Kasumi-1 (cell line): ENCODE data around the gene CDCA5.

Experiments
- DNase-seq, 2 experiments: peaks; one replicate each; lab custom pipeline; 2025; lab: John Stamatoyannopoulos, UW

Gene CDCA5

DNA sequence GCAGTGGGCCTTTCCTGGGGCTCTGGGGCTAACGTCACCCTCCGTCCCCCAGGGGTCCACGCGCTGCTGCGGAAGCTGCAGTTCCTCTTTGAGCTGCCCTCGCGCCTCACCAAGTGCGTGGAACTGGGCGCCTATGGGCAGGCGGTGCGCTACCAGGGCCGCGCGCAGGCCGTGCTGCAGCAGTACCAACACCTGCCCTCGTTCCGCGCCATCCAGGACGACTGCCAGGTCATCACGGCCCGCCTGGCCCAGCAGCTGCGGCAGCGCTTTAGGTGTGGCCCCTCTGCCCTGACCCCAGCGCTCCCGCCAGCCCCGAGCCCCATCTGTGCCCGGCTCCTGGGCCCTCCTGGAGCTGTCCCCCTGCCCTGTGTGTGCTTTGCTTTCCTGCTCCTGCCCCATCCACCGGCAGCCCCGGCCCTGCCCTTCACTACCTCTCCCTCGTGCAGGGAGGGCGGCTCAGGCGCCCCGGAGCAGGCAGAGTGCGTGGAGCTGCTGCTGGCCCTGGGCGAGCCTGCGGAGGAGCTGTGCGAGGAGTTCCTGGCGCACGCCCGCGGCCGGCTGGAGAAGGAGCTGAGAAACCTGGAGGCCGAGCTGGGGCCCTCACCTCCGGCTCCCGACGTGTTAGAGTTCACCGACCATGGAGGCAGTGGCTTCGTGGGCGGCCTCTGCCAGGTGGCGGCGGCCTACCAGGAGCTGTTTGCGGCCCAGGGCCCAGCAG is 24.1 kb upstream of the CDCA5 start:
- DNase-seq, result no peak

DNA sequence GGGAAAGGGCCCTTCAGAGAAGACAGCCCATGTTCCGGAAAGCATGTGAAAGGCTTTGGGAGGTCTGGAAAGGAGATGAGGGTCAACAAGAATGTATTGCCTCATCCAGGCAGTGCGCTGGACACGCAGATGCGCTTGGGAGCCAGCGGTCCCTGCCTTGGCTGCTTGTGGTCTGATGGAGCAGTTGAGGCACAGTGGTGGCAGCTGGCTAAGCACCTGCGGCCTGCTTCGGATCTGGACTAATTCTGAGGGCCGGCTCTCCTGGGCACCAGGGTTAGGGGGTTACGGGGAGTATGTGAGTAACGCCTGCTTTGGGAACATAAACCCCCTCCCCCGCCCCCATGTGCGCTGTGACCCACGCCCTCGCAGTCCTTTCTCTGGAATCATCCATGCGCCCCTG is 23.2 kb upstream of the CDCA5 start:
- no peak for DNase-seq

DNA sequence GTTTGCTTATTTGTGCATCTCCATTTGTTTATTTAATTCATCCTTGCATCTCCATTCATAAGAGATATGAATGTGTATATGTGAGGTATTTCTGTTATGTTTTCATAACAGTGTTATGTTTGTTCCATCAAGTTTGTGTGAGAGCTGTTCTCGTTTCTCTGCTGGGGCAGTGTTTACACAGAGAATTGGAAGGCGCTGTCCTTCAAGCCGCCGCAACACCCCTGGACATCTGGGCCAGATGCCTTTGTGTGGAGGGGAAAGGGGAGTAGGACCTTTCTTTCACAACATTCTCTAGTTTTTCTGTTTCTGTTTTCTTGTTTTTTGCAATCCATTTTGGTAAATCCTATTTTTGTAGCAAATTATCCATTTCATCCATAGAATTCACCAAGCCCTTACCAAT is 20.8 kb upstream of the CDCA5 start:
- no peak for DNase-seq

DNA sequence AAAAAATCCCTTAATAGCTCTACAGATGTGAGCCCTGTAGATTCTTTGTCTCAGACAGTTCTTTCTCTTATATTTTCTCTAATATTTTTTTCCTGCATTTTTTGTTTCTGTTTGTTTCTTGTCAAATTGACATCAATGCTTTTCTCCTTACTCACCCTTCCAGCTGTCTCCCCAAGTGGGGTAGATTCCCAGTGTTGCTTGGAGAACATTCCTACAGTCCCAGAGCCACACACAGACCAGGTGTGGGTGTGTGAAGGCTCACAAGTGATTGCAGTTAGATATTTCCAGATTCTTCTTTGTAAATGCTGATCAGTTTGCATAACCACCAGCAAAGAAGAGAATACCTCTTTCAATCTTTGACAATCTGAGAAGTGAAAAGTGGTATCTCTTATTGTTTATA is 19.6 kb upstream of the CDCA5 start:
- no peak for DNase-seq

DNA sequence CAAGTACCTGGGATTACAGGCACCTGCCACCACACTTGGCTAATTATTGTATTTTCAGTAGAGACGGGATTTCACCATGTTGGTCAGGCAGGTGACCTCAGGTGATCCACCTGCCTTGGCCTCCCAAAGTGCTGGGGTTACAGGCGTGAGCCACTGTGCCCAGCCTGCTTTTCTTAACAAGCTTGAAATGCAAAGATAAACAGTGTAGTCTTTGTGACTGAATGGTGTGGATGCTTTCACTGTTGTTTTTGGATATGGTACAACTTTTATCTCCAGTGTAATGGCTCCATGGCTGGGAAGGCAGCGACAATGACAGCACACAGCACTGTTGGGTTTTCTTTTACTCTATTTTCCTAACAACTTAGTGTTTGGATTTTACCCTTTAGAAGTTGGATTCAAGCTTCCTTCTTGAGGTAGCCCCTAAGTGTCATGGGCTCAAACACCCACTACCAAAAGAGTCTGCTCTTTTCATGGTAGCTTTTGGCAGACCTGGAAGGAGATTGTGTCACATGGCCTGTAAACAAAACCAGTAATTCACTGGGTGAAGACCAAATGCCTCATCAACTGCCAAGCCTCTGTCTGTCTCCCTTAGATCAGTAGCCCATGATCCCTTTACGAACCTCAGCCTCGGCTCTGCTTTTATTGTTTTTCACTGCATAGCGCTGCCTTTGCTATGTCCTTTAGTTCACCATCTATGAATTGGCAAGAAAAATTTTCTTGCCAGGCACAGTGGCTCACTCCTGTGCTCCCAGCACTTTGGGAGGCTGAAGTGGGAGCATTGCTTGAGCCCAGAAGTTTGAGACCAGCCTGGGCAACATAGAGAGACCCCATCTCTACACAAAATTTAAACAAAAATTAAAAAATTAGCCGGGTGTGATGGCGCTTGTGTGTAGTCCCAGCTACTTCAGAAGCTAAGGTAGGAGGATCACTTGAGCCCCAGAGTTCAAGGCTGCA is 18.6 kb upstream of the CDCA5 start:
- no peak for DNase-seq

DNA sequence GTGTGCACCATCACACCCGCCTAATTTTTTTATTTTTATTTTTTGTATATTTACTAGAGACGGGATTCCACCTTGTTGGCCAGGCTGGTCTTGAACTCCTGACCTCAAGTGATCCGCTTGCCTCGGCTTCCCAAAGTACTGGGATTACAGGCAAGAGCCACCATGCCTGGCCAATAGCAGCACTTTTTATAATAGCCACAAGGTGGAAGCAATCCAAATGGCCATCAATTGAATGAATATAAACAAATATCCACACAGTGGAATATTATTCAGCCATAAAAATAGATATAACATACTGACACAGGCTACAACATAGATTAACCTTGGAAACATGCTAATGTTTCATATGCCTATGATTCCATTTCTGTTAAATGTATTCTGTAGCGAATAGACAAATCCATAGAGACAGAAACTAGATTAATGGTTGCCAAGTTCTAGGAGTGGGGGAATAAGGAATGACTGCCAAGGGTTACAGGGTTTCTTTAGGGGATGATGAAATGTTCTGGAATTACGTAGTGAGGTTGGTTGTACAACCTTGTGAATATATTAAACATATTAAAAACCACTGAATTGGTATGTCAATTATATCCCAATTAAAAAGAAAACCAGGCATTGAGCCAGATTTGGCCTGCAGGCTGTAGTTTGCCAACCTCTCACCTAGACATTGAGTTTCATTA is 17.0 kb upstream of the CDCA5 start:
- no peak for DNase-seq

DNA sequence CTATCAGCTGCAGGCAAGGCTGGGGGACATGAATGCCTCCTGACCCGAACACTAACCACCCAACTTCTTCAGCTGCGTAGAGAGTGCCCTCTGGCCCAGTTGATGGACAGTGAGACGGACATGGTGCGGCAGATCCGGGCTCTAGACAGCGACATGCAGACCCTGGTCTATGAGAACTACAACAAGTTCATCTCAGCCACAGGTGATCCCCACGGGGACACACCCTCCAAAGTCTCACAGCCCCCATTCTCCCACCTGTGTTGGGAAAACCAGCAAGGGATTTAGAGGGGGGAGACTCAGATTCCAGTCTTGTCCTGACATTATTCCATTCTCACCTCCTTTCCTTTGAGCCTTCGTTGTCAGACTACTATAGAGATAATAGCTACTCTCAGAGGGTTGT is 13.1 kb upstream of the CDCA5 start:
- no peak for DNase-seq

DNA sequence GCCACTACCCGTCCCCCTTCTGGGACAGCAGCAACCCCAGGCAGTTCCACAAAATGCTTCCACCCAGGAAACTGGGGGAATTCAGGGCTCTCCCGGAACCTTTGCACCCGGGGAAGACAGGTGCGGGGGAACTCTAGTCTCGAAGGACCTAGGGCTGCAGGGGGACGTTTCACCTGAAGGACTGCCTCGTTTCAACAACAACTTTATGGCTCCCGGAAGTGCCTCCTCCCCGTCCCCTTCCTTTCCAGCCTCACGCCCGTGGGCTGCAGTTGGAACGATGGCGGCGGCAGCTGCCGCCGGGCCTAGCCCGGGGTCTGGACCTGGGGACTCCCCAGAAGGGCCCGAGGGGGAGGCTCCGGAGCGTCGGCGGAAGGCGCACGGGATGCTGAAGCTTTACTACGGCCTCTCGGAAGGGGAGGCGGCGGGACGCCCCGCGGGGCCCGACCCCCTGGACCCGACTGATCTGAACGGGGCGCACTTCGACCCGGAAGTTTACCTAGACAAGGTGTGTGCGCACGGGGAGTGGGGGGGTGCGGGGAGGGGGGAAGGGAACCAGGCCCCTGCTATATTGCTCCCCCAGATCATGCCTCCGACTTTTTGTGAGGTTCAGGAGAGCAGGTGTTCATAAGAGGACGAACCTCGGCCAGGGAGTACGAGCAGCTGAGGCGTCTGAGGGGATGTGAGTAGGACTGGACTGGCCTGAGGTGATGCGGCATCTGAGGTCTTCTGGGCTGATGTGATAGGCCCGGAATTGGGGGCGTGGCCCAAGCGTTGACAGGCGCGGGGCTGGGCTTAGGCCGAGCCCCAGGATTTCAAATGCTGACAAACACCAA is 12.3 kb upstream of the CDCA5 start, which contains the start of gene VPS51:
VPS51 (plus strand) TSS at position 241 of the 833 bp plus-strand sequence; CDS start at position 278, 37 bp downstream.
- DNase-seq, result peak; percentile 90 to 95

DNA sequence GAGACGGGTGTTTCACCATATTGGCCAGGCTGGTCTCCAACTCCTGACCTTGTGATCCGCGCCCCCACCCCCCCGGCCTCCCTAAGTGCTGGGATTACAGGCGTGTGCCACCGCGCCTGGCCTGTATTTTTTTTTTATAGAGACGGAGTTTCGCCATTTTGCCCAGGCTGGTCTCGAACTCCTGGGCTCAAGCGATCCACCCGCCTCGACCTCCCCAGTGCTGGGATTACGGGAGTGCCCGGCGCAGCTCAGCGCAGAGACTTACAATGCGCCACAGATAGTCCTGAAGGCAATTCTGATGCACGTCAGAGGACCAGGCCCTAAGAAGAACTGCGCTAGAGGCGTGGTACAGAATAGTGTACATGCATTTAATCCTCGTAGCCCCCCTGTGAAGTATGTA is 11.6 kb upstream of the CDCA5 start:
- DNase-seq, result no peak

DNA sequence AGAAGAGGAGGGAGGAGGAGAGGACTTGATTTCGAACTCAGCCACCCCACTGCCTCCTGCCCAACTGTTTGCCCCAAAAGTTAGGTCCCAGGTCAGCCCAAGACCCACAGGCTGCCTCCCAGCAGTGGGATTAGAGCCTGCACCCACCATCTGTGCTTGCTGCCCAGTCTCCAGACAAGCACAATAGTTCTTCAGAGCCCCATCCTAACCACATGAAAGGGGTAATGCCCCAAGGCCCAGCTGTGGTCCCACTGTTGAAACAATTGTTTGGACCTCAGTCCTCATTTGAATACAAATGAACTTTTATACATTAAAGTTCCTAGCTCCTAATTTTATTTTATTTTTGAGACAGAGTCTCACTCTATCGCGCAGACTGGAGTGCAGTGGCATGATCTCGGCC is 6.8 kb upstream of the CDCA5 start:
- DNase-seq, result no peak

DNA sequence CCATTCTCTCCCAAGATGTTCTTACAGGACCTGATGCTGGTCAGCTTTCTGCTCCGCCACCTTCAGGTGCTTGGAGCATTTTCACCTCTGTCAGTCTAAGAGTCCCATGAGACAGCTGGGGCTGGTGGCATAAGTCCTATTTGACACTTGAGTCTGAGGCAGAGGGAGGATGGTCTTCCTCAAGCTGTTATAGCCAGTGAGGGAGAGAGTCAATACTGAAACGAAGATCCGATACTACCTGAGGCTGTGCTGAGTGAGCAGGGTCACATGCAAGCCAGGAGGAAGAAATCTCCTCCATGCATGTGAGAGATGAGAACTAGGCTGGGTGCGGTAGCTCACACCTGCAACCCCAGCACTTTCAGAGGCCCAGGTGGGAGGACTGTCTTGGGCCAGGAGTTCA is 5.8 kb upstream of the CDCA5 start:
- no peak for DNase-seq

DNA sequence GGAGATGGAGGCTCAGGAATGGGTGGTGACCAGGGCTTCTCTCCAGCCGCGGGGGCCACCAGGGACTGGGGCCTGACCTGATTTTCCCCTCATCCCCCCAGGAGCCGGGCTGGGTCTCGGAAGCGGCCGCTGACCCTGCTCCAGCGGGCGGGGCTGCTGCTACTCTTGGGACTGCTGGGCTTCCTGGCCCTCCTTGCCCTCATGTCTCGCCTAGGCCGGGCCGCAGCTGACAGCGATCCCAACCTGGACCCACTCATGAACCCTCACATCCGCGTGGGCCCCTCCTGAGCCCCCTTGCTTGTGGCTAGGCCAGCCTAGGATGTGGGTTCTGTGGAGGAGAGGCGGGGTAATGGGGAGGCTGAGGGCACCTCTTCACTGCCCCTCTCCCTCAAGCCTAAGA is 4.0 kb upstream of the CDCA5 start:
- DNase-seq, result no peak

DNA sequence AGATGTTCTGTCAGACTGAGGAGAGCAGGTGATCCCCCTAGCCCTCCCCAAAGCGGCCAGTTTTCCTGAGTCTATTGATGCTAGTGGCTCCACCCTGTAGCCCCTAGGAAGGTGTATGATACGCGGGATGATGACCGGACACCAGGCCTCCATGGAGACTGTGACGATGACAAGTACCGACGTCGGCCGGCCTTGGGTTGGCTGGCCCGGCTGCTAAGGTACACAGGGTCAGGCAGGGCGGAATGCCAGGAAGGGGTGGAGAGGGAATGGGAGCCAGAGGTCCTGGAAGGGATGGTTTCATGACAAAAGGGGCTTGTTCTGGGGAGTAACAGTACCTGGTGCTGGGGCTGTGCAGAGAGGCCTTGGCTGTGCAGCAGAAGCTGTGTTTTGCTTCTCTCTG is 3.4 kb upstream of the CDCA5 start:
- DNase-seq, result no peak

DNA sequence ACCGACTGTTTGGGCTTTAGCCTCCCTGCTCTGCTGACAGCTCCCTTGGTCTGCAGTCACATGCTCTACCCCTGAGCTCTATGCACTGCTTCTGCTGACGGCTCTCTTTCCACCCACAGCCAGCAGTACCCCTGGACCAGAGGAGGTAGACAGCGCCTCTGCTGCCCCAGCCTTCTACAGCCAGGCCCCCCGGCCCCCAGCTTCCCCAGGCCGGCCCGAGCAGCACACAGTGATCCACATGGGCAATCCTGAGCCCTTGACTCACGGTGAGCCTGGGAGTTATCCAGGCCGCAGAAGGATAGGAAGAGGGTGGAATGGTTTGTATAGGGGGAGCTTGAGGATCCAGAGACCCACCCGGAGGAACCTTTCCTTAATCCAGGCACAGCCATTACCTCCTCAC is 3.0 kb upstream of the CDCA5 start:
- no peak for DNase-seq

DNA sequence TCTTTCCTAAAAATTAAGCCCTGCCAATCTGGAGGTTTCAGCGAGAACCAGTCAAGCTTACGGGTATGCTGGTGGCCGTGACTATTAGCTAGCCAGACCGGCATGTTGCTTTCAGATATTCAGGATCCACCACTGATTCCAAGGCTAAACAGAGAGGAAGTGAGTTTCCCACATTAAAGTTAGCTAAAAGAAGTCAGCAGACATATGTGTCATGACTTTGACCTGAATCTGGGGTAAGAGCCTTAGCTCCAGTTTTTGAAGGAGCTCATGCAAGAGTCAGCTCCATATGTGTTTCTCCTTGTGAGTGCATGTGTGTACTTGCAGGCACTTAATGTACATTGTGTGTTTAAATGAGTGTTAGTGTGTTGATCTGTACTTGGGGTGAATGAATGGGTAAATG is 1.6 kb upstream of the CDCA5 start:
- no peak for DNase-seq

DNA sequence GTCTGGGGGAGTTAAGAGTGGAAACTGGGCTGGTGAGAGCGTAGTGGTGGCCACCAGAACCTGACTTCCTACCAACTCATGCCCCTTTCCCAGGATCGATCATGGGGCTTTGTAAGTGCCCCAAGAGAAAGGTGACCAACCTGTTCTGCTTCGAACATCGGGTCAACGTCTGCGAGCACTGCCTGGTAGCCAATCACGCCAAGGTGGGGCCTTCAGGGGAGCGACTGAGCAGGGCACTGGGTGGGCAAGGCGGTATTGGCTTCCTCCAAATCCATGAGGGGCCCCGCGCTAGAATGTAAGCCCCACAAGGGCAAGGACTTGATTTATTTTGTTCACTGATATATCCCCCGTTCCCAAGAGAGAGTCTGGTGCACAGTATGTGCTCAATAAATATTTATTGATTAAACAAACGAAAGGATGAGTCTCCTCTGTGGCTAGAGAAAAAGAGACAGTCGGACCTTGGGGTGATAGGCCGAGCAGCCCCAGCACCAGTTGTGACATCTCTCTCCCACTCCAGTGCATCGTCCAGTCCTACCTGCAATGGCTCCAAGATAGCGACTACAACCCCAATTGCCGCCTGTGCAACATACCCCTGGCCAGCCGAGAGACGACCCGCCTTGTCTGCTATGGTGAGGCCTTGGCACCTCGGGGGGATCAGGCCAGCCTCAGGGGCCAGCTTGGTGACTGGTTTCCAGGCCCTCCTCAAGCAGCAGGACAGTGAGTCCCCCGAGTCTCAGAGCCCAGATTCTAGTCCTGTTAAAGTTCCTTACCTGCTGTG is 947 bp upstream of the CDCA5 start:
- DNase-seq, result peak in 1 of 2 experiments; percentile 47

DNA sequence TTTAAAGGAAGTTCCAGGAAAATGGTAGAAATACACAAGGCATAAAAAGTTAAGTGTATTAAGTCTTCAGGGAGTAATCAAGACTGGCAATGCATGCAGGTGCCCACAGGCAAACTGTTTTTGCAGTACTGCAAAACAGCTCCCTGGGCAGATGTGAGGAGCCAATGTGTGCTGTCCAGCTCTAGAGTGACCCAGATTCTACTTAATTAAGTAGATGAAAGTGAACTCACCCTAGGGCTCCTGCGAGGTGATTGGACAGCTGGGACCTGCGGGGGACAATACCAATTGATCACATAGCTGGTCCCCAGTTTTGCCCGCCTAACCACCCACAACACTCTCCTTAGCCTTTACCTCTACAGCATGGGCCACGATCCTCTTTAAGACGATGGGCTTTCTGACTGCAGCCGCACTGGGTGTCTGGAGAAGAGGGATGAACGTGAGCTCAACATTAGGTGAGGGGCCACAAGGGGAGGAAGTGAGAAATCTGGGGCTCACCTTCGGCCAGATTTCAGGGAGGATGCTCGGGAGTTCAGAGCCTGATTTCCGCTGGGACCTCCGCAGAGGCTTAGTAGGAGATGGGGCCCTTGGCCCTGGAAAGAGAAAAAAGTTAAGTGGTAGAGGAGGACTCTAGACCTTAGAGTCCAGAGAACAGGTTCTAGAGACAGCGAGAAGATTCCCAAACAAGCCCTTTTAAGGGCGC is 556 bp downstream of the CDCA5 start:
- peak in 1 of 2 experiments; percentile 29 for DNase-seq

DNA sequence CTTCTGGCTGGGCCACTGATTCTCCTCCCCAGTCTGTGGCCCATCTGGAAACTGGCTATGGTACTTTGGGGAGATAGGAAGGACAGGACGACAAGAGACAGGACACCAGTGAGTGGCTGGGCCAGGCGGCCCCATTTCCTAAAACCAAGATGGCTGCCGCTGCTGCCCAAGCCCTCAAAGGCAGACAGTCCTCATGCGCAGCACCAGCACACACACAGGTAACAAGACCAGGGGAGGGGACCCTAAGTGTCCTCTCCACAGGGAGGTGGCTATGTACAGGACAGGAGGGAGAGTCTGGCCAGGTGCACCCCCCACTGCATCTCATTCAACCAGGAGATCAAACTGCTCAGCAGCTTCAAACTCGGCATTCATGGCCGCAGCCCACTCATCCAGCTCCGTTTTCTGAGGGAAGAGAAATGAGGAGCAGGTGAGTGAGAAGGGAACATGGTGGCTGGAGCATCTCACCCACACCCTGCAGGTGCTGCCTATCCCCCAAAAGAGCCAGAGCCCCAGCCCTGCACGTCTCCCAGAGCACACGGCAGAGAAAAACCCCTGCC is 5.0 kb downstream of the CDCA5 start:
- DNase-seq, result no peak

DNA sequence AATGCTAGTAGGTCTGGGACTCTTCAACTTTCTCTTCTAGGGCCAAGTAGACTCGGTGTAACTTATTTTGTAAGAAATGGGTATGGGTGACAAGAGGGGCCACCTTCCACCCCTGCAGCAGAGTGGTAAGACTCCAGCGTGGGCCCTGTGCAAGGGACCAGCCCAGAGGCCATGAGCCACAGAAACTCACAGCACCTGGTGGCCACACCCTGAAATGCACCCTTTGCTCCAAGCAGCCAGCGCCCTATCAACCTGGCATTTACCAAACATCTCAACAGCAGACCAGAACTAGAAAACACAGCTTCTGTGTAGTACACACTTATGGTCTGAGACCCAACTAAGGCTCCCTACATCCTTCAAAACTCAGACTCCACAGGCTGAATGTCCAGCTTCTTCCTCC is 5.7 kb downstream of the CDCA5 start:
- peak; percentile 9 to 29 for DNase-seq

DNA sequence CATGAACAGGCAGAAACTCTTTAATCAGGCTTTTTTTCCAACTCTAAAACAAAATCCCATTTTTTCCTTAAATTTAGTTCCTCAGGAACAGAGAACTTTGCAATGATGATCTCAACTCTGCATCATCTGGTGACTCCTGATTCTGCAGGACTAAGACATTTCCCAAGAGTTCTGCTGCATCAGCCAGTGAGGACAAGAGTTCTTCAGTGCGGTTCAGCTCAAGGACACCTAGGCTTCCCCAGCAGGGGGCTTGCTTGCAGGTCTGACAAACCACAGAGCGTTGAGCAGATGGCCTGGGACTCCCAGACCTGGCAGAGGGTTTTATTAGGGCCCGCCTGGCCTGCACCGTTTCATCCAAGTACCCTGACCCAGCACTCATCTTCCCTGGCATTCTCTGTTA is 6.4 kb downstream of the CDCA5 start:
- DNase-seq, result no peak
